IPS DF 19.7 (cell line): ENCODE data around the gene ACADS.

Experiments
- DNase-seq: peaks from one replicate; pipeline ENCODE4 v3.0.0-alpha.2; 2013; ENCODE audit warnings: low read depth, low spot score

ACADS gene

GRCh38 chr12:120757226-120757742 lies 31.7 kb downstream of the ACADS start:
- DNase-seq, result no peak

- DNase-seq, result no peak
Measured at GRCh38 chr12:120757949-120758348, 32.3 kb downstream of the ACADS start.

GRCh38 chr12:120758798-120759590 lies 33.4 kb downstream of the ACADS start:
- no peak for DNase-seq

GRCh38 chr12:120759591-120760348 lies 34.1 kb downstream of the ACADS start:
- DNase-seq, result no peak

- DNase-seq, result no peak
Measured at GRCh38 chr12:120760349-120761254, 35.0 kb downstream of the ACADS start.

GRCh38 chr12:120761519-120761934 lies 35.9 kb downstream of the ACADS start:
- DNase-seq, result no peak

GRCh38 chr12:120762086-120762485 lies 36.5 kb downstream of the ACADS start:
- DNase-seq, result no peak

GRCh38 chr12:120763250-120763649 lies 37.6 kb downstream of the ACADS start:
- no peak for DNase-seq

GRCh38 chr12:120764816-120765215 lies 39.2 kb downstream of the ACADS start:
- no peak for DNase-seq

GRCh38 chr12:120766566-120766965 lies 40.9 kb downstream of the ACADS start:
- DNase-seq, result no peak

GRCh38 chr12:120767071-120768024 lies 41.7 kb downstream of the ACADS start:
- no peak for DNase-seq

GRCh38 chr12:120771097-120771496 lies 45.5 kb downstream of the ACADS start:
- no peak for DNase-seq

- DNase-seq, result no peak
Measured at GRCh38 chr12:120774169-120774916, 48.7 kb downstream of the ACADS start.

- DNase-seq, result no peak
Measured at GRCh38 chr12:120775862-120776552, 50.4 kb downstream of the ACADS start.

- DNase-seq, result no peak
Measured at GRCh38 chr12:120783197-120783596, 57.6 kb downstream of the ACADS start.

- no peak for DNase-seq
Measured at GRCh38 chr12:120784804-120785203, 59.2 kb downstream of the ACADS start.

- DNase-seq, result no peak
Measured at GRCh38 chr12:120787889-120788288, 62.3 kb downstream of the ACADS start.
